Kidney (tissue), 14 donors: Measurements from ENCODE around the gene HS6ST1. TPM values are rescaled to one million over a fixed set of nuclear protein-coding genes. Genes with fewer than 3 reads are reported as not detected.
A peak's percentile ranks its signal among the peaks of the same experiment; 100 is the strongest.

Experiments
- DNase-seq, 5 donors: peaks; one replicate each; pipeline ENCODE4 v3.0.0-alpha.2; 2013 to 2020
- FAIRE-seq: peaks from 2 replicates; lab custom pipeline; 2012; peaks lifted over from hg19 to GRCh38; lab: Jason Lieb, UNC
- H3K27ac ChIP-seq, 2 donors: one replicate each; pipeline ENCODE4 v1.7.0; 2013; ENCODE audit warnings: low read depth in 2 of 2, low read length in 2 of 2, inconsistent platforms in 1 of 2
- H3K27me3 ChIP-seq: one replicate; pipeline ENCODE4 v1.7.1; 2013; ENCODE audit warnings: low read length, inconsistent platforms; ENCODE audit not compliant: control insufficient read depth, insufficient read depth
- H3K36me3 ChIP-seq, 3 donors: one replicate each; pipeline versions ENCODE4 v1.7.0 to v1.7.1; 2013; ENCODE audit warnings: low read length in 3 of 3, control low read depth in 1 of 3, inconsistent platforms in 1 of 3; ENCODE audit not compliant: insufficient read depth in 3 of 3, control insufficient read depth in 2 of 3
- H3K4me1 ChIP-seq, 3 donors: one replicate each; pipeline versions ENCODE4 v1.7.0 to v1.7.1; 2013; ENCODE audit warnings: low read length in 3 of 3, inconsistent platforms in 1 of 3, low read depth in 1 of 3; ENCODE audit not compliant: control insufficient read depth in 2 of 3, insufficient read depth in 2 of 3
- H3K4me3 ChIP-seq, 3 donors: one replicate each; pipeline versions ENCODE4 v1.7.0 to v1.8.1; 2013; ENCODE audit warnings: low read length in 3 of 3, control low read depth in 1 of 3, inconsistent platforms in 1 of 3
- H3K9ac ChIP-seq, 3 donors: one replicate each; pipeline versions ENCODE4 v1.7.0 to v1.7.1; 2013; ENCODE audit warnings: low read length in 3 of 3, control low read depth in 1 of 3, inconsistent platforms in 1 of 3
- H3K9me3 ChIP-seq, 3 donors: one replicate each; pipeline versions ENCODE4 v1.7.0 to v1.7.1; 2013; ENCODE audit warnings: low read length in 3 of 3, control low read depth in 1 of 3, inconsistent platforms in 1 of 3; ENCODE audit not compliant: control insufficient read depth in 2 of 3, insufficient read depth in 1 of 3
- CTCF ChIP-seq: IDR thresholded peaks from 3 replicates; pipeline ENCODE4 v1.5.1; 2012; ENCODE audit warnings: mild to moderate bottlenecking, moderate library complexity, borderline replicate concordance; ENCODE audit not compliant: insufficient read depth; ENCODE audit errors: extremely low read depth
- intact Hi-C: fragments of 100-400 bp; cut with DNase I; formaldehyde crosslinking; loops from one replicate; pipeline ENCODE4 v1.11.1; 2022
- polyA plus RNA-seq: library from polyadenylated mRNA; stranded (reverse); fragments of 350-450 nt; fragmentation: Illumina TruSeq; extraction: RNeasy Lipid Tissue Mini Kit (QIAGEN cat#74804); gene quantifications from one replicate; pipeline ENCODE4 v1.2.3, GENCODE V29; 2014; ENCODE audit warnings: low read depth, low replicate concordance; ENCODE audit not compliant: insufficient read depth
- total RNA-seq: library from RNA; stranded (reverse); fragmentation: NEBNext Ultra II Directional; extraction: Animal tissue kit (Norgen Biotek cat#: 25700); gene quantifications from one replicate; pipeline ENCODE4 v1.2.1, GENCODE V29; 2021
- donor health status: control.
- donor health status: control.
- donor health status: control.
- donor health status: control.
- donor health status: control.
- donor health status: DM: yes; HTN: yes; CAD: no.
- donor health status: Normal renal cell carcinoma (clear cell type).

Gene HS6ST1
- total and polyA plus RNA-seq, 2 donors from 2014 or later: 49.6 to 73.9 TPM

- H3K36me3 ChIP-seq: no peaks in the 10 kb centered on the region
- H3K27me3 ChIP-seq: no peaks in the 10 kb centered on the region
- H3K4me1 ChIP-seq: peaks cover 0 to 5% (median 4%) of the 10 kb centered on the region in 3 donors
- H3K4me3 ChIP-seq: no peak overlapping the region
- H3K9me3 ChIP-seq: no peaks in the 10 kb centered on the region
- no peak for TF ChIP-seq CTCF
- peak in 1 of 5 donors; percentile 47 for DNase-seq
- intact Hi-C loops: no loop called here
- no peak overlapping the region for H3K9ac ChIP-seq
- no peak overlapping the region for H3K27ac ChIP-seq
- FAIRE-seq: no peak
These were observed 42.9 kb upstream of the HS6ST1 start for GRCh38 chr2:128361376-128362131.

GRCh38 chr2:128360711-128361110 lies 42.0 kb upstream of the HS6ST1 start:
- Histone ChIP-seq H3K27ac (no peak overlapping the region), H3K4me1 (peaks cover 0 to 5% (median 4%) of the 10 kb centered on the region in 3 donors), H3K4me3 (no peak overlapping the region), H3K36me3 (no peaks in the 10 kb centered on the region), H3K9me3 (no peaks in the 10 kb centered on the region), H3K9ac (no peak overlapping the region), H3K27me3 (no peaks in the 10 kb centered on the region)
- TF ChIP-seq CTCF: no peak
- DNase-seq (no peak), FAIRE-seq (no peak)
- intact Hi-C loops: no loop called here

- no peak for FAIRE-seq
- Histone ChIP-seq H3K4me1 (peaks cover 0 to 5% (median 4%) of the 10 kb centered on the region in 3 donors), H3K4me3 (no peak overlapping the region), H3K27ac (no peak overlapping the region), H3K9ac (no peak overlapping the region), H3K9me3 (no peaks in the 10 kb centered on the region), H3K27me3 (no peaks in the 10 kb centered on the region), H3K36me3 (no peaks in the 10 kb centered on the region)
- DNase-seq: peak in 1 of 5 donors; percentile 39
- TF ChIP-seq CTCF: no peak
- intact Hi-C loops: no loop called here
These were observed 41.2 kb upstream of the HS6ST1 start for GRCh38 chr2:128359841-128360240.
